Measurements from ENCODE around the gene BROX. TPM values are rescaled to one million over a fixed set of nuclear protein-coding genes. Genes with fewer than 3 reads are reported as not detected.

BROX gene
- polyA plus RNA-seq, 1 donor (not counting 4 experiments of a cell fraction or from before 2014, with no cell fraction given), result 9.6 TPM

- DNase-seq (ENCODE audit: low read depth, low spot score) (no peak), FAIRE-seq (no peak)
- Histone ChIP-seq H3K9me3 (ENCODE audit: control insufficient read depth, low read depth, low read length) (no peaks in the 10 kb centered on the region), H3K27me3 (ENCODE audit: control insufficient read depth, extremely low read depth, insufficient read depth, low read length) (no peaks in the 10 kb centered on the region), H3K79me2 (ENCODE audit: control insufficient read depth, insufficient read depth, low read length) (no peaks in the 10 kb centered on the region), H3K36me3 (ENCODE audit: control insufficient read depth in 2 of 2, extremely low read depth in 1 of 2, insufficient read depth in 2 of 2, low read length in 2 of 2) (no peaks in the 10 kb centered on the region), H3K4me2 (ENCODE audit: control insufficient read depth, extremely low read depth, insufficient read depth, low read depth, low read length) (no peak overlapping the region), H3K9ac (ENCODE audit: control insufficient read depth, extremely low read depth, insufficient read depth, low read length) (no peak overlapping the region), H2AFZ (ENCODE audit: control insufficient read depth, low read length) (no peak overlapping the region), H3K4me1 (ENCODE audit: control insufficient read depth, extremely low read depth, insufficient read depth, low read length) (no peaks in the 10 kb centered on the region), H3K4me3 (ENCODE audit: control insufficient read depth in 2 of 3, extremely low read depth in 1 of 3, insufficient read depth in 2 of 3, low read depth in 1 of 3, low read length in 3 of 3) (no peak overlapping the region), H3K27ac (ENCODE audit: control insufficient read depth, insufficient read depth, low read length) (no peak overlapping the region), H4K20me1 (ENCODE audit: control insufficient read depth, extremely low read depth, insufficient read depth, low read length) (no peaks in the 10 kb centered on the region), H3K9me1 (ENCODE audit: control insufficient read depth, extremely low read depth, insufficient read depth, low read length) (no peaks in the 10 kb centered on the region)
- dilution Hi-C loops (cut with MboI; ENCODE audit: extremely low pct_ligation_motif_present, low sequenced_read_pairs), result no loop called here
- TF ChIP-seq CTCF (optimal IDR thresholded peaks at IDR 0.05 in 1 of 3, IDR thresholded peaks at IDR 0.05 in 1 of 3, conservative IDR thresholded peaks at IDR 0.05 in 1 of 3; ENCODE audit: extremely low read depth in 1 of 3, insufficient read depth in 2 of 3, low read length in 3 of 3), result no peak
- TF ChIP-seq EZH2 (IDR thresholded peaks at IDR 0.05; ENCODE audit: low read length), result no peak
Measured at GRCh38 chr1:222769971-222770620, 57.7 kb downstream of the BROX start.

- Histone ChIP-seq H3K27me3 (ENCODE audit: control insufficient read depth, extremely low read depth, insufficient read depth, low read length) (no peaks in the 10 kb centered on the region), H3K36me3 (ENCODE audit: control insufficient read depth in 2 of 2, extremely low read depth in 1 of 2, insufficient read depth in 2 of 2, low read length in 2 of 2) (no peaks in the 10 kb centered on the region), H3K9me3 (ENCODE audit: control insufficient read depth, low read depth, low read length) (no peaks in the 10 kb centered on the region), H3K9ac (ENCODE audit: control insufficient read depth, extremely low read depth, insufficient read depth, low read length) (no peak overlapping the region), H3K4me1 (ENCODE audit: control insufficient read depth, extremely low read depth, insufficient read depth, low read length) (no peaks in the 10 kb centered on the region), H4K20me1 (ENCODE audit: control insufficient read depth, extremely low read depth, insufficient read depth, low read length) (no peaks in the 10 kb centered on the region), H3K79me2 (ENCODE audit: control insufficient read depth, insufficient read depth, low read length) (no peaks in the 10 kb centered on the region), H2AFZ (ENCODE audit: control insufficient read depth, low read length) (no peak overlapping the region), H3K27ac (ENCODE audit: control insufficient read depth, insufficient read depth, low read length) (no peak overlapping the region), H3K4me2 (ENCODE audit: control insufficient read depth, extremely low read depth, insufficient read depth, low read depth, low read length) (no peak overlapping the region), H3K9me1 (ENCODE audit: control insufficient read depth, extremely low read depth, insufficient read depth, low read length) (no peaks in the 10 kb centered on the region), H3K4me3 (ENCODE audit: control insufficient read depth in 2 of 3, extremely low read depth in 1 of 3, insufficient read depth in 2 of 3, low read depth in 1 of 3, low read length in 3 of 3) (no peak overlapping the region)
- dilution Hi-C loops (cut with MboI; ENCODE audit: extremely low pct_ligation_motif_present, low sequenced_read_pairs), result no loop called here
- FAIRE-seq, result no peak
- TF ChIP-seq EZH2 (IDR thresholded peaks at IDR 0.05; ENCODE audit: low read length), result no peak
- TF ChIP-seq CTCF (optimal IDR thresholded peaks at IDR 0.05 in 1 of 3, IDR thresholded peaks at IDR 0.05 in 1 of 3, conservative IDR thresholded peaks at IDR 0.05 in 1 of 3; ENCODE audit: extremely low read depth in 1 of 3, insufficient read depth in 2 of 3, low read length in 3 of 3), result no peak
- no peak for DNase-seq (ENCODE audit: low read depth, low spot score)
Measured at GRCh38 chr1:222772996-222773379, 60.6 kb downstream of the BROX start.

Measured in keratinocyte (primary cell).